Smooth muscle cell (in vitro differentiated cells): ENCODE results near the gene GADL1. TPM values are rescaled to one million over a fixed set of nuclear protein-coding genes. Genes with fewer than 3 reads are reported as not detected.
A peak's percentile ranks its signal among the peaks of the same experiment; 100 is the strongest.

Source experiments
- DNase-seq: peaks from one replicate; lab custom pipeline; 2025; ENCODE audit not compliant: unreplicated experiment; lab: John Stamatoyannopoulos, UW
- H2AFZ ChIP-seq: fragments of 200-600 bp; sonication (generic); 2 replicates; pipeline ENCODE4 v1.6.0; 2016; ENCODE audit warnings: antibody characterized with exemption, low read depth, mild to moderate bottlenecking
- H3F3A ChIP-seq: fragments of 200-600 bp; sonication (generic); 2 replicates; pipeline ENCODE4 v1.6.0; 2017; ENCODE audit warnings: antibody characterized with exemption, low read depth
- H3K27ac ChIP-seq: fragments of 200-600 bp; sonication (generic); 2 replicates; pipeline ENCODE4 v1.5.1; 2016; ENCODE audit warnings: low read depth, mild to moderate bottlenecking
- H3K27me3 ChIP-seq: fragments of 200-600 bp; sonication (generic); 2 replicates; pipeline ENCODE4 v1.6.1; 2016; ENCODE audit warnings: low read depth, mild to moderate bottlenecking
- H3K36me3 ChIP-seq: fragments of 200-600 bp; sonication (generic); 2 replicates; pipeline ENCODE4 v1.5.1; 2016; ENCODE audit warnings: low read depth
- H3K4me1 ChIP-seq: fragments of 200-600 bp; sonication (generic); 2 replicates; pipeline ENCODE4 v1.5.1; 2016; ENCODE audit warnings: low read depth
- H3K4me2 ChIP-seq: fragments of 200-600 bp; sonication (generic); 2 replicates; pipeline ENCODE4 v1.6.0; 2016; ENCODE audit warnings: mild to moderate bottlenecking
- H3K4me3 ChIP-seq: fragments of 200-600 bp; sonication (generic); 2 replicates; pipeline ENCODE4 v1.5.1; 2016; ENCODE audit warnings: mild to moderate bottlenecking
- H3K79me2 ChIP-seq: fragments of 200-600 bp; sonication (generic); 2 replicates; pipeline ENCODE4 v1.6.0; 2016; ENCODE audit warnings: low read depth, mild to moderate bottlenecking
- H3K9ac ChIP-seq: fragments of 200-600 bp; sonication (generic); 2 replicates; pipeline ENCODE4 v1.6.0; 2016; ENCODE audit warnings: low read depth
- H3K9me3 ChIP-seq: fragments of 200-600 bp; sonication (generic); replicated peaks from 2 replicates; pipeline ENCODE4 v1.5.1; 2016; ENCODE audit warnings: low read depth
- H4K20me1 ChIP-seq: fragments of 200-600 bp; sonication (generic); 2 replicates; pipeline ENCODE4 v1.6.0; 2016; ENCODE audit warnings: low read depth
- CTCF ChIP-seq: fragments of 200-600 bp; sonication (generic); IDR thresholded peaks from 2 replicates; pipeline ENCODE4 v1.5.1; 2017; ENCODE audit warnings: borderline replicate concordance, mild to moderate bottlenecking, antibody characterized with exemption; ENCODE audit not compliant: insufficient read depth, poor library complexity, severe bottlenecking
- WGBS: methylation state at CpG from one replicate; pipeline ENCODE4 v1.1.7; 2016; ENCODE audit warnings: low lambda C conversion rate; 5-methylcytosine and 5-hydroxymethylcytosine counted together
- polyA plus RNA-seq: library from polyadenylated mRNA; unstranded; fragments of >200 nt; fragmentation: Nextera tagmentation; extraction: Ambion mirVana; gene quantifications from 2 replicates; pipeline ENCODE4 v1.2.1, GENCODE V29; 2016
- total RNA-seq: library from RNA; depleted of rRNA; stranded (reverse); fragments of >200 nt; gene quantifications from 2 replicates; pipeline ENCODE4 v1.2.3, GENCODE V29; 2014

GADL1 gene
- total and polyA plus RNA-seq, 2 experiments from 2014 or later: not detected

- H3K27me3 ChIP-seq: no peaks in the 10 kb centered on the region
- no peak overlapping the region for H3K27ac ChIP-seq
- no peaks in the 10 kb centered on the region for H3F3A ChIP-seq
- no peaks in the 10 kb centered on the region for H4K20me1 ChIP-seq
- no peak for TF ChIP-seq CTCF
- no peak overlapping the region for H3K4me3 ChIP-seq
- no peaks in the 10 kb centered on the region for H3K4me1 ChIP-seq
- H3K9ac ChIP-seq: no peak overlapping the region
- DNase-seq: no peak
- no peak overlapping the region for H3K4me2 ChIP-seq
- H3K79me2 ChIP-seq: no peaks in the 10 kb centered on the region
- 96% methylated on average over 2 of the region's 2 CpGs for WGBS
- no peaks in the 10 kb centered on the region for H3K9me3 ChIP-seq
- H3K36me3 ChIP-seq: no peaks in the 10 kb centered on the region
- H2AFZ ChIP-seq: no peak overlapping the region
Measured at GRCh38 chr3:30774062-30774461, 120.4 kb downstream of the GADL1 start.

- Histone ChIP-seq H3F3A (no peaks in the 10 kb centered on the region), H3K4me1 (no peaks in the 10 kb centered on the region), H3K27ac (peak overlapping the region; percentile 10), H3K27me3 (no peaks in the 10 kb centered on the region), H3K9me3 (no peaks in the 10 kb centered on the region), H3K79me2 (no peaks in the 10 kb centered on the region), H3K4me2 (no peak overlapping the region), H3K36me3 (no peaks in the 10 kb centered on the region), H2AFZ (no peak overlapping the region), H3K9ac (no peak overlapping the region), H4K20me1 (no peaks in the 10 kb centered on the region), H3K4me3 (no peak overlapping the region)
- WGBS: 18% methylated on average over 3 of the region's 3 CpGs
- no peak for DNase-seq
- no peak for TF ChIP-seq CTCF
Measured at GRCh38 chr3:30770387-30770786, 124.1 kb downstream of the GADL1 start.

- no peaks in the 10 kb centered on the region for H3K4me1 ChIP-seq
- no peak overlapping the region for H3K4me2 ChIP-seq
- peak; percentile 15 for DNase-seq
- no peak overlapping the region for H3K9ac ChIP-seq
- H3K27ac ChIP-seq: no peak overlapping the region
- WGBS: 60% methylated on average over 9 of the region's 9 CpGs
- H2AFZ ChIP-seq: no peak overlapping the region
- no peak overlapping the region for H3K4me3 ChIP-seq
- no peaks in the 10 kb centered on the region for H4K20me1 ChIP-seq
- no peaks in the 10 kb centered on the region for H3K79me2 ChIP-seq
- no peaks in the 10 kb centered on the region for H3K9me3 ChIP-seq
- peak; percentile 82 for TF ChIP-seq CTCF
- H3K27me3 ChIP-seq: no peaks in the 10 kb centered on the region
- H3K36me3 ChIP-seq: no peaks in the 10 kb centered on the region
- no peaks in the 10 kb centered on the region for H3F3A ChIP-seq
Measured at GRCh38 chr3:30768703-30769550, 125.5 kb downstream of the GADL1 start.

- H2AFZ ChIP-seq: no peak overlapping the region
- no peak for DNase-seq
- H3K9me3 ChIP-seq: no peaks in the 10 kb centered on the region
- no peak overlapping the region for H3K9ac ChIP-seq
- H3K4me2 ChIP-seq: no peak overlapping the region
- no peaks in the 10 kb centered on the region for H3K79me2 ChIP-seq
- no peaks in the 10 kb centered on the region for H3F3A ChIP-seq
- H3K4me3 ChIP-seq: no peak overlapping the region
- no peaks in the 10 kb centered on the region for H3K36me3 ChIP-seq
- WGBS: 82% methylated on average over 1 of the region's 1 CpG
- no peaks in the 10 kb centered on the region for H3K27me3 ChIP-seq
- H3K4me1 ChIP-seq: no peaks in the 10 kb centered on the region
- no peaks in the 10 kb centered on the region for H4K20me1 ChIP-seq
- TF ChIP-seq CTCF: no peak
- H3K27ac ChIP-seq: no peak overlapping the region
Measured at GRCh38 chr3:30768046-30768445, 126.4 kb downstream of the GADL1 start.
